SK-N-MC (cell line): Measurements from ENCODE around the gene ASB5.

Experiments used
- EZH2 ChIP-seq: fragments of 200-600 bp; sonication (generic); IDR thresholded peaks from one replicate; pipeline ENCODE4 v1.6.1; 2017; ENCODE audit warnings: antibody characterized with exemption
- FOXP2 ChIP-seq: optimal IDR thresholded peaks from 2 replicates; pipeline ENCODE3; 2011; ENCODE audit warnings: mild to moderate bottlenecking, moderate library complexity; ENCODE audit not compliant: insufficient read depth; ENCODE audit errors: extremely low read length, control extremely low read depth
- POLR2AphosphoS5 ChIP-seq: IDR thresholded peaks from 2 replicates; pipeline ENCODE4 v1.6.1; 2012; ENCODE audit warnings: mild to moderate bottlenecking, low read depth, low read length, borderline replicate concordance

GRCh38 chr4:176207839-176208238, 61.2 kb downstream of the ASB5 start:
- TF ChIP-seq EZH2 (no peak), POLR2AphosphoS5 (no peak), FOXP2 (no peak)
